ENCODE data around the gene CES2.
"Not testable (repeated sequence)": the region's sequence is repeated elsewhere in the genome, so short reads cannot be mapped to it uniquely, and the experiment has no call there.

CES2 gene

DNA sequence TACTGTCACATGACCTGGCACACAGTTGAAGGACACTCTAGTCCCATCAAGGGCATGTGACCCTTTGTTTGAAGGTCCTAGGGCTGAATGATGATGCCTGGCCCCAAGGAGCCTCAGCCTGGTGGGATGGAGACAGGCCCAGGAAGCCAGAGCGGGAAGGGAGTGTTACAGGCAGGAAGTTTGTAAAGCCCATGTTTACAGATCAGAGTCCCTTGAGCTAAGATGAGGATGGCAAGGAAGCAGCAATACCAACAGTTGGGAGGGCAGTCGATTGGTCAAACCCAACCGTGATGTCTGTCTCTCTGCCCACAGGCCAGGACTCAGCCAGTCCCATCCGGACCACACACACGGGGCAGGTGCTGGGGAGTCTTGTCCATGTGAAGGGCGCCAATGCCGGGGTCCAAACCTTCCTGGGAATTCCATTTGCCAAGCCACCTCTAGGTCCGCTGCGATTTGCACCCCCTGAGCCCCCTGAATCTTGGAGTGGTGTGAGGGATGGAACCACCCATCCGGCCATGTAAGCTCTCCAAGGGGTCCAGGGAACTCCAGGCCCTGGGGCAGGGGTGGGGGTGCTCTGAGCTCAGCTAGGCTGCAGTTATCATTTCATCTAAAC lies 2.5 kb downstream of the CES2 start:
- no peak for DNase-seq

- DNase-seq, result no peak
These were observed 4.0 kb downstream of the CES2 start for GRCh38 chr16:66939366-66939765.

GRCh38 chr16:66940236-66940635 lies 4.9 kb downstream of the CES2 start:
- DNase-seq, result no peak

GRCh38 chr16:66942981-66943380 lies 7.7 kb downstream of the CES2 start:
- no peak for DNase-seq

- DNase-seq, result no peak
These were observed 8.2 kb downstream of the CES2 start for GRCh38 chr16:66943426-66944053.

DNA sequence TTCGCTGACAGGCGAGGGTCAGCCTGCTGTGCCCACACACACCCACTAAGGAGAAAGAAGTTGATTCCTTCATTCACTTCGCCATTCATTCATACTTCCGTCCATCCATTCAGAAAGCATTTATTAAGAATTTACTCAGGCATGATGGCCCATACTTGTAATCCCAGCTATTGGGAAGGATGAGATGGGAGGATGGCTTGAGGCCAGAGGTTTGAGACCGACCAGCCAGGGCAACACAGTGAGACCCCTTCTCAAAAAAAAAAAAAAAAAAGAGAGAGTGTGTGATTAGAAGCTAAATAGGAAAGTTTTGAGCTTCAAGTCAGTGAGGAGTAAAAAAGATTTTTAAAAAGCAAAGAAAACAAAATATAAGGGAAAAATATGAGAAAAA lies 8.7 kb downstream of the CES2 start:
- no peak for DNase-seq

GRCh38 chr16:66944971-66945370 lies 9.7 kb downstream of the CES2 start:
- not testable (repeated sequence) for DNase-seq

DNA sequence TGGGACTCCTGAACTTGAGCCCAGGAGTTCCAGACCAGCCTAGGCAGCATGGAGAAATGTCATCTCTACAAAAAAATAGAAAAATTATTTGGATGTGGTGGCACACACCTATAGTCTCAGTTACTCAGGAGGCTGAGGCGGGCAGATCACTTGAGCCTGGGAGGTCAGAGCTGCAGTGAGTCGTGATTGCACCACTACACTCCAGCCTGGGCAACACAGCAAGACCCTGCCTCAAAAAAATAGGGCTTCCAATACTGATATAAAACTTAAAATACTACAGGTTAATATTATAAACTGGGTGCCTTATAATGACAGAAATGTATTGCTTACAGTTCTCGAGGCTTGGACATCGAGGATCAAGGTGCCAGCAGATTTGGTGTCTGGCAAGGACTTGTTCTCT lies 10.6 kb downstream of the CES2 start:
- DNase-seq, result no peak

GRCh38 chr16:66946541-66946940 lies 11.2 kb downstream of the CES2 start:
- no peak for DNase-seq

- DNase-seq, result no peak
These were observed 11.6 kb downstream of the CES2 start for GRCh38 chr16:66946974-66947301.

DNA sequence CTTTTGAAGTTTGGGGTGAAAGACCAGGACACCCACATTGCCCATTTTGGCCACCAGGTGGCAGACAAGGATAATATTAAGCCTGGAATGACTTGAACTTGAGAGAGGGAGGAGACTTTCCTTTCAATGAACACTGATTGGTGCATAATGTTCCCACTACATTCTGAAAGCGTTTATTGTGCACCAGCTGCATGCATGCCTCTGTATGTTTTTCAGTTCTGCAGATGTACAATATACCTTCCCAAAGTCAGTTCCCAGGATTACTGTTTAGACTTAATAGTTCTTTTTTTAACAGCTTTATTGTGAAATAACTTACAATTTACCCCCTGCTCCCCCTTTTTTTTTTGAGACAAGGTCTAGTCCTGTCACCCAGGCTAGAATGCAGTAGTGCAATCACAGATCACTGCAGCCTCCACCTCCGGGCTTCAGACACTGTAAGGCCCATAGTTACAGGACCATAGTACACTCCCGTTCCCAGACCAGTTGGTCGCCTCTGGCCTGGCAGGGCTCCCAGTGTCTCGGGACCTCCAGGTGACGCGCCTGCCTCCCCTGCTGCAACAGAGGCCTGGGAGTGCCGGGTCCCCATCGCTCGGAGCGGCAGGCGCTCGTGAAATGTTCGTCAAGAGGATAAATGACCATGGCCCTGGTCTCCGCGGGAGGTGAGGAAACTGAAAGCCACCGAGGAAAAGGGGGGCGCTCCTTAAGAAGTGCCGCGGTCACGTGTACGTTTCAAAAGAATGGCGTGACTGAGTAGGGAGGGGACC lies 12.2 kb downstream of the CES2 start:
- peak; percentile 81 for DNase-seq

- no peak for DNase-seq
These were observed 13.0 kb downstream of the CES2 start for GRCh38 chr16:66948134-66948836.

GRCh38 chr16:66948837-66949225 lies 13.5 kb downstream of the CES2 start:
- DNase-seq, result no peak

DNA sequence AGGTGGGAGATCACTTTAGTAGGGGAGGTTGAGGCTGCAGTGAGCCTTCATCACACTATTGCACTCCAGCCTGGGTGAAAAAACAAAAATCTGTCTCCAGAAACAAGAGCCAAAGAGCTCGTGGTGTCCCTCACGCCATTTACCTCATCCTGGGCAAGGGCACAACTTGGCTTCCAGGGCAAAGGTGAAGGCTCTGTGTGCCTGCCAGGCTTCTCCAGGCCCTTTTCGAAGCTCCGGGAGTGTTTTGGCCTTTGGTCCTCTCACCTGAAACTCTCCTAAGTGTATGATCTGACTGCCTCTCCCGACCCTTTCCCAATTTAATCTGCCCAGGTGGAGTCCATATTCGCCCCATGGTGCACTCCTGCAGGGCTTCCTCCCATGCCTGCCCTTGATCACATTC lies 14.2 kb downstream of the CES2 start:
- DNase-seq, result no peak

DNA sequence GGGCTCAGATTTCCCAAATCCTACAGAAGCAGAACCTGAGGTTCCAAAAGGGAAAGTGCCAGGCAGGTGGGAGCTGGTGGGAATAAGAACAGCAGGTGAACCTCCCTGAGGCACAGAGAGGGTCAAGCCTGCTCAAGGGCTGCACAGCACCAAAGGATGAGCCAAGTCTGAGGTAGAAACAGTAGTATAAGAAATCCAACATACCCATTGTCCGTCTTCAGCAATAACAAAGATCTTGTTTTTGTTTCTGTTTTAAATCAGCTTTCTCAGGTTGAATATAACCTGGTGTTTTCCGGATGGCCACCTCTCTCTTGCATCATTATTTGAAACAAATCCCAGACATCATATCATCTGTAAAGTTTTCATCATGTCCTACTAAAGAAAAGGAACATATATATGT lies 15.1 kb downstream of the CES2 start:
- DNase-seq, result no peak

DNA sequence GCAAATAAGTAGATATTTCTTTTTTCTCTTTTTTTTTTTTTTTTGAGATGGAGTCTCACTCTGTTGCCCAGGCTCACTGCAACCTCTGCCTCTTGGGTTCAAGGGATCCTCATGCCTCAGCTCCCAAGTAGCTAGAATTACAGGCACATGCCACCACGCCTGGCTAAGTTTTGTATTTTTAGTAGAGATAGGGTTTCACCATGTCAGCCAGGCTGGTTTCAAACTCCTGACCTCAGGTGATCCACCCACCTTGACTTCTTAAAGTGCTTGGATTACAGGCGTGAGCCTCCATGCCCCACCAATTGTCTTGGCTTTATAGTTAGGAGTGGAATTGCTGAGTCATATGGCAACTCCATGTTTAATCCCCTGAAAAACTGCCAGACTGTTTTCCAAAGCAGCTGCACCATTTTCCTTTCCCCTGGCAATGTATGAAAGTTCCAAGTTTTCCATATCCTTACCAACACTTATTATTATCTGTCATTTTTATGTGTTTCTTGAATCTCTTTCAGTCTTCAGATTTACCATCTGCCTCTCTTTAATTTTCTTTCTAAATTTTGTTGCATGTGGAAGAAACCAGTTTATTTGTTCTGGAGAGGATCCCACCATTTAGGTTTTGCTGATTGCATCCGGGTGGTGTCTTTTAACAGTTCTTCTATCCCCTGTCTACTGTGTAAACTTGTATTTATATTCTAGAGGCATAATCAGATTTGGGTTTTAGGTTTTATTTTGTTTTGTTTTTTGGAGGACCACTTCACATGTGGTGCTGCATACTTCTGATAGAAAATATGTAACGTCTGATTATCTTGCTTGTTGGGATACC lies 15.9 kb downstream of the CES2 start:
- DNase-seq, result no peak

DNA sequence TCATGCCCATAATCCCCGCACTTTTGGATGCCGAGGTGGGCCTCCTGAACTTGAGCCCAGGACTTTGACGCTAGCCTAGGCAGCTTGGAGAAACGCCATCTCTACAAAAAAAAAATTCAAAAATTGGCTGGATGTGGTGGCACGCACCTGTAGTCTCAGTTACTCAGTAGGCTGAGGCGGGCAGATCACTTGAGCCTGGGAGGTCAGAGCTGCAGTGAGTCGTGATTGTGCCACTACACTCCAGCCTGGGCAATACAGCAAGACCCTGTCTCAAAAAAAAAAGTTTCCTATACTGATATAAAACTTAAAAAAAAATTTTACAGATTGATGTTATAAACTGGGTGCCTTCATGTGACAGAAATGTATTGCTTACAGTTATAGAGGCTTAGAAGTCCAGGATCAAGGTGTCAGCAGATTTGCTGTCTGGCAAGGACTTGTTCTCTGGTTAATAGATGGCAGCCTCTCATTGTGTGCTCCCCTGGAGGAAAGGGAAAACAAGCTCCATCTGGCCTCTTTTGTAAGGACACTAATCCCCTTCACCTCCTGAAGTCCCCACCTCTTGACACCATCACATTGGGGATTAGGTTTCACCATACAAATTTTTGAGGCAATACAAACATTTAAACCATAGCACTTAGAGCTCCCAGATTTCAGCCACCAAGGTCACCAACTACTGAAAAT lies 17.3 kb downstream of the CES2 start:
- no peak for DNase-seq

DNA sequence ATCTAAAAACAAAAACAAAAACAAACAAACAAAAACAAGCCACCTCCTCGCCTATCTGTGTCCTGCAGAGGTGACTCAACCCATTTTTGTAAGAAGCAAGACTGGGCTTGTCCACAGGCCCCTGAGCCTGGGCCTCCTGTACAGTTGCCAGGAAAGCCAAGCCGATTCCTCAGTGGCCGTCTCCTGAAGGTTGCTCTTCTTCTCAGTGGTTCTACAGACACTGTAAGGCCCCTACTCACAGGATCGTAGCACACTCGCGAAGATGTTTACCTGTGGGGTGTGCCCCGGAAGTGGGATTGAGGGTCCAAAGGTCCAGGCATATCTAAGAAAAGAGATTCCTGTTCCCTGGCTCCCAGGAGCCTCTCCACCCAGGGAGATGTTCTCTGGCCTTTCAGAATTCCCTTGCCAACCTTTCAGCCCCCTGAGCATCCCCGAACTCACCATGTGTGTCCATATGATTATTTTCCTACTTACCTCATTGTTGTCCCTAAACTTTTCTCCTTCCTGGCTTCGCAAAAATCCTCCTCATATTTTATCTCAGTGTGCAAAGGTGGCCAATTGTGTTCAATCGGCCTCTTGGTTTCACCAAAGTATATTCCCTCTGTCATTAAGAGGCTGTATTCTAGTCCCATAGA lies 18.3 kb downstream of the CES2 start:
- no peak for DNase-seq

GRCh38 chr16:66954097-66954659 lies 18.9 kb downstream of the CES2 start:
- DNase-seq, result peak; percentile 67

GRCh38 chr16:66955363-66956153 lies 20.2 kb downstream of the CES2 start:
- not testable (repeated sequence) for DNase-seq

- DNase-seq, result not testable (repeated sequence)
These were observed 20.8 kb downstream of the CES2 start for GRCh38 chr16:66956154-66956457.

Data from CD4-positive, alpha-beta T cell treated with Interleukin-15 for 1 hour (primary cell).